Thyroid gland (tissue), 4 donors: ENCODE data around the gene P2RY2. TPM values are rescaled to one million over a fixed set of nuclear protein-coding genes. Genes with fewer than 3 reads are reported as not detected.

Source experiments
- DNase-seq, 2 donors: peaks; one replicate each; pipeline ENCODE4 v3.0.0-alpha.2; 2019
- H3K27ac ChIP-seq, 3 donors: fragments of 200-600 bp; sonication (generic); 1 replicate in 2 of 3; 2 replicates in 1 of 3; pipeline ENCODE4 v1.5.1; 2016 to 2019; ENCODE audit warnings: mild to moderate bottlenecking in 1 of 3, moderate library complexity in 1 of 3
- H3K27me3 ChIP-seq: fragments of 200-600 bp; sonication (generic); one replicate; pipeline ENCODE4 v1.5.1; 2019
- H3K36me3 ChIP-seq, 2 donors: fragments of 200-600 bp; sonication (generic); one replicate each; pipeline ENCODE4 v1.5.1; 2016 to 2019
- H3K4me1 ChIP-seq, 2 donors: fragments of 200-600 bp; sonication (generic); one replicate each; pipeline ENCODE4 v1.5.1; 2017 to 2019
- H3K4me3 ChIP-seq, 3 donors: fragments of 200-600 bp; sonication (generic); replicated peaks in 1 of 3; 1 replicate in 2 of 3; 2 replicates in 1 of 3; pipeline ENCODE4 v1.5.1; 2016; ENCODE audit warnings: mild to moderate bottlenecking in 1 of 3
- H3K9me3 ChIP-seq: fragments of 200-600 bp; sonication (generic); one replicate; pipeline ENCODE4 v1.5.1; 2017
- CTCF ChIP-seq, 6 experiments: fragments of 200-600 bp in 3 of 6; fragments of 450-650 bp in 3 of 6; sonication (generic) in 3 of 6; IDR thresholded peaks; one replicate each; pipeline ENCODE4 v1.5.1; 2016 to 2019; ENCODE audit warnings: antibody characterized with exemption in 6 of 6, mild to moderate bottlenecking in 2 of 6, inconsistent platforms in 1 of 6, moderate library complexity in 1 of 6
- POLR2A ChIP-seq, 2 donors: fragments of 450-650 bp; IDR thresholded peaks; one replicate each; pipeline ENCODE4 v1.6.1; 2017; ENCODE audit warnings: antibody characterized with exemption in 2 of 2, mild to moderate bottlenecking in 2 of 2, moderate library complexity in 1 of 2
- WGBS, 2 donors: methylation state at CpG; one replicate each; pipeline ENCODE4 v1.1.5; 2017; 5-methylcytosine and 5-hydroxymethylcytosine counted together
- intact Hi-C: fragments of 100-400 bp; cut with DNase I; formaldehyde crosslinking; loops from one replicate; pipeline ENCODE4 v1.15.1; 2023
- total RNA-seq, 4 donors: library from RNA; depleted of rRNA; stranded (reverse); fragments of >200 nt; gene quantifications; one replicate each; pipeline ENCODE4 v1.2.3, GENCODE V29; 2016

Gene P2RY2
- total RNA-seq, 4 donors from 2014 or later, result 29.3 to 38.1 (median 37.7) TPM

GRCh38 chr11:73281796-73282660, 63.9 kb downstream of the P2RY2 start:
- Histone ChIP-seq H3K4me3 (no peak overlapping the region), H3K36me3 (no peaks in the 10 kb centered on the region), H3K27ac (no peak overlapping the region), H3K27me3 (no peaks in the 10 kb centered on the region), H3K9me3 (no peaks in the 10 kb centered on the region), H3K4me1 (no peaks in the 10 kb centered on the region)
- intact Hi-C loops, result no loop called here
- 87 to 95% methylated on average over 3 of the region's 3 CpGs for WGBS, 2 donors
- TF ChIP-seq CTCF (IDR thresholded peaks at IDR 0.05) (no peak), POLR2A (IDR thresholded peaks at IDR 0.05) (no peak)
- no peak for DNase-seq

GRCh38 chr11:73283276-73284000, 65.4 kb downstream of the P2RY2 start:
- Histone ChIP-seq H3K27me3 (no peaks in the 10 kb centered on the region), H3K9me3 (no peaks in the 10 kb centered on the region), H3K4me3 (no peak overlapping the region), H3K27ac (no peak overlapping the region), H3K36me3 (no peaks in the 10 kb centered on the region), H3K4me1 (peaks cover 0 to 10% of the 10 kb centered on the region in 2 donors)
- WGBS, 2 donors, result 69 to 70% methylated on average over 10 of the region's 10 CpGs
- TF ChIP-seq POLR2A (IDR thresholded peaks at IDR 0.05), result no peak
- TF ChIP-seq CTCF (IDR thresholded peaks at IDR 0.05), result no peak
- intact Hi-C loops, result no loop called here
- DNase-seq, result no peak

GRCh38 chr11:73284106-73284505, 66.0 kb downstream of the P2RY2 start:
- whole genome bisulfite sequencing, 2 donors, result 81 to 90% methylated on average over 2 to 3 of the region's 3 CpGs

GRCh38 chr11:73285721-73286120, 67.6 kb downstream of the P2RY2 start:
- Histone ChIP-seq H3K27me3 (no peaks in the 10 kb centered on the region), H3K4me1 (peaks cover 0 to 26% of the 10 kb centered on the region in 2 donors), H3K36me3 (no peaks in the 10 kb centered on the region), H3K4me3 (no peak overlapping the region), H3K27ac (no peak overlapping the region), H3K9me3 (no peaks in the 10 kb centered on the region)
- TF ChIP-seq POLR2A (IDR thresholded peaks at IDR 0.05) (no peak), CTCF (IDR thresholded peaks at IDR 0.05) (no peak)
- WGBS, 2 donors, result 93 to 100% methylated on average over 1 of the region's 1 CpG
- intact Hi-C loops, result loop anchor here (5.0 kb wide), 1 partner anchor 43 kb away; no protein-coding TSS in a partner anchor
- no peak for DNase-seq

More at GRCh38 chr11:73284106-73284505, 66.0 kb downstream of the P2RY2 start:
- no peaks in the 10 kb centered on the region for H3K36me3 ChIP-seq
- no peak overlapping the region for H3K27ac ChIP-seq
- TF ChIP-seq POLR2A (IDR thresholded peaks at IDR 0.05) (no peak), CTCF (IDR thresholded peaks at IDR 0.05) (no peak)
- intact Hi-C loops, result no loop called here
- H3K4me3 ChIP-seq, result no peak overlapping the region
- H3K9me3 ChIP-seq, result no peaks in the 10 kb centered on the region
- H3K4me1 ChIP-seq, result peaks cover 0 to 17% of the 10 kb centered on the region in 2 donors
- DNase-seq, result no peak
- no peaks in the 10 kb centered on the region for H3K27me3 ChIP-seq

Other genes starting within 250 kb of the P2RY2 start
- 10 to 100 TPM; 13.5 to 21.7 (median 16.9) TPM for gene FCHSD2, start 76.0 kb upstream of the P2RY2 start, total RNA-seq
- 1 to 10 TPM in 3 of 4 donors, under 1 TPM in 1; 0.93 to 4.0 (median 2.8) TPM for gene P2RY6, start 54.1 kb downstream of the P2RY2 start, total RNA-seq
- 100 to 1,000 TPM in 1 of 4 donors, 10 to 100 TPM in 3; 54.0 to 125 (median 61.4) TPM for gene ARHGEF17, start 90.0 kb downstream of the P2RY2 start, total RNA-seq
- 1 to 10 TPM; 1.6 to 3.5 (median 1.9) TPM for gene RELT, start 158.1 kb downstream of the P2RY2 start, total RNA-seq